SKM-1 (cell line): ENCODE results near the gene MIF4GD.
A peak's percentile ranks its signal among the peaks of the same experiment; 100 is the strongest.
"Not testable (repeated sequence)": the region's sequence is repeated elsewhere in the genome, so short reads cannot be mapped to it uniquely, and the experiment has no call there.

ENCODE experiments used
- DNase-seq: peaks from one replicate; lab custom pipeline; 2025; ENCODE audit not compliant: unreplicated experiment; lab: John Stamatoyannopoulos, UW

Gene MIF4GD

GRCh38 chr17:75261336-75262111 is 9.5 kb downstream of the MIF4GD start, which contains the start of the genes GGA3 and MRPS7:
Gene GGA3 (minus strand): TSS chr17:75261606. CDS start chr17:75261587, 19 bp downstream.
Gene MRPS7 (plus strand): TSS chr17:75261879. CDS start chr17:75261901, 22 bp downstream.
- DNase-seq = peak; percentile 85

- no peak for DNase-seq
Measured at GRCh38 chr17:75260641-75261335, 10.2 kb downstream of the MIF4GD start.

GRCh38 chr17:75257228-75257627 is 13.8 kb downstream of the MIF4GD start:
- not testable (repeated sequence) for DNase-seq

- not testable (repeated sequence) for DNase-seq
Measured at GRCh38 chr17:75255954-75256698, 14.9 kb downstream of the MIF4GD start.

- DNase-seq = no peak
Measured at GRCh38 chr17:75252039-75252816, 18.8 kb downstream of the MIF4GD start.

- DNase-seq = no peak
Measured at GRCh38 chr17:75250009-75250471, 21.0 kb downstream of the MIF4GD start.

- no peak for DNase-seq
Measured at GRCh38 chr17:75249564-75249963, 21.5 kb downstream of the MIF4GD start.

- DNase-seq = no peak
Measured at GRCh38 chr17:75246404-75246803, 24.6 kb downstream of the MIF4GD start.

GRCh38 chr17:75245011-75245410 is 26.0 kb downstream of the MIF4GD start:
- DNase-seq = no peak

- DNase-seq = peak; percentile 50
Measured at GRCh38 chr17:75244133-75244866, 26.7 kb downstream of the MIF4GD start.

GRCh38 chr17:75242461-75243042 is 28.5 kb downstream of the MIF4GD start:
- DNase-seq = no peak

GRCh38 chr17:75241996-75242460 is 29.0 kb downstream of the MIF4GD start:
- DNase-seq = no peak

- no peak for DNase-seq
Measured at GRCh38 chr17:75241502-75241901, 29.5 kb downstream of the MIF4GD start.

GRCh38 chr17:75241143-75241430 is 29.9 kb downstream of the MIF4GD start:
- no peak for DNase-seq

GRCh38 chr17:75240394-75241142 is 30.5 kb downstream of the MIF4GD start:
- peak; percentile 19 for DNase-seq

- DNase-seq = no peak
Measured at GRCh38 chr17:75239778-75240393, 31.1 kb downstream of the MIF4GD start.

GRCh38 chr17:75239214-75239613 is 31.8 kb downstream of the MIF4GD start:
- no peak for DNase-seq

- peak; percentile 21 for DNase-seq
Measured at GRCh38 chr17:75238684-75239191, 32.3 kb downstream of the MIF4GD start.
